Measurements from ENCODE around the gene TAX1BP1.

The TAX1BP1 gene

DNA sequence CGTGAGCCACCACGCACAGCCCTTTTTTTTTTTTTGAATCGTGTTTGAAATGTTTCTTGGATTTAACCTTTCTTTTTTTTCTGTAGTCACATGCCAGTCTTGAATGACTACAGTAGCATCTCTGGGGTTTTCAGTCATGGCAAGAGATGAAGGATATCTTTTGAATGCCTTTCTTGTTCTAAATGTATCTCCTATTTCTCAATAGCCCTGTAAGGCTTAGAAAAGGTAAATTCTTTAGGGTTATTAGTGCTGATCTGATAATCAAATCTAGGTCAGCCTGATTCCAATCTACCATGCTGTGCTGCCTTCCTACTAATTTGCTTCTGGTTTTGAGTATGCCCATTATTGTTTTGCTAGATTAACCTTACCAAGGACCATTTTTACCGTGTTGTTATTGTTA, 70.2 kb downstream of the TAX1BP1 start:
- Histone ChIP-seq H3K9ac (no peak overlapping the region), H3K27ac (no peak overlapping the region), H3K36me3 (peaks cover 22 to 68% (median 38%) of the 10 kb centered on the region in 11 experiments; a peak in 21 of 22 replicates), H3K4me3 (no peak overlapping the region), H3K9me3 (replicated peaks in 1 of 11) (no peaks in the 10 kb centered on the region; a peak in 1 of 22 replicates), H3K27me3 (no peaks in the 10 kb centered on the region), H3K4me1 (peaks cover 5 to 13% (median 10%) of the 10 kb centered on the region in 10 experiments), H3K4me2 (no peak overlapping the region), H4K20me1 (peaks cover 0 to 32% (median 0%) of the 10 kb centered on the region in 11 experiments; a peak in 3 of 22 replicates)
- TF ChIP-seq Cebpa-rat (IDR thresholded peaks at IDR 0.05): no peak

GRCh38 chr7:27812706-27813105, 72.7 kb downstream of the TAX1BP1 start:
- H3K9me3 ChIP-seq (replicated peaks in 1 of 11): no peaks in the 10 kb centered on the region; a peak in 1 of 22 replicates
- no peaks in the 10 kb centered on the region for H3K27me3 ChIP-seq
- H3K9ac ChIP-seq: no peak overlapping the region

GRCh38 chr7:27822245-27822644, 82.3 kb downstream of the TAX1BP1 start:
- no peak overlapping the region for H3K4me2 ChIP-seq
- no peak for TF ChIP-seq Cebpa-rat (IDR thresholded peaks at IDR 0.05)
- no peak overlapping the region for H3K9ac ChIP-seq
- H3K27me3 ChIP-seq: no peaks in the 10 kb centered on the region
- H4K20me1 ChIP-seq: peaks cover 0 to 10% (median 0%) of the 10 kb centered on the region in 11 experiments; a peak in 2 of 22 replicates
- H3K27ac ChIP-seq: no peak overlapping the region
- H3K9me3 ChIP-seq (replicated peaks in 1 of 11): no peaks in the 10 kb centered on the region
- no peak overlapping the region for H3K4me3 ChIP-seq
- H3K36me3 ChIP-seq: peaks cover 32 to 90% (median 58%) of the 10 kb centered on the region in 11 experiments
- H3K4me1 ChIP-seq: 0 out of 20 replicates have a peak, but pooled peaks cover 0 to 5% (median 0%) of the 10 kb centered on the region in 10 experiments

More at GRCh38 chr7:27812706-27813105, 72.7 kb downstream of the TAX1BP1 start:
- Histone ChIP-seq H4K20me1 (peaks cover 0 to 25% (median 0%) of the 10 kb centered on the region in 11 experiments; a peak in 2 of 22 replicates), H3K4me3 (no peak overlapping the region), H3K4me2 (no peak overlapping the region), H3K27ac (no peak overlapping the region), H3K36me3 (peaks cover 28 to 81% (median 52%) of the 10 kb centered on the region in 11 experiments), H3K4me1 (peaks cover 5 to 15% (median 10%) of the 10 kb centered on the region in 10 experiments)
- TF ChIP-seq Cebpa-rat (IDR thresholded peaks at IDR 0.05): no peak

DNA sequence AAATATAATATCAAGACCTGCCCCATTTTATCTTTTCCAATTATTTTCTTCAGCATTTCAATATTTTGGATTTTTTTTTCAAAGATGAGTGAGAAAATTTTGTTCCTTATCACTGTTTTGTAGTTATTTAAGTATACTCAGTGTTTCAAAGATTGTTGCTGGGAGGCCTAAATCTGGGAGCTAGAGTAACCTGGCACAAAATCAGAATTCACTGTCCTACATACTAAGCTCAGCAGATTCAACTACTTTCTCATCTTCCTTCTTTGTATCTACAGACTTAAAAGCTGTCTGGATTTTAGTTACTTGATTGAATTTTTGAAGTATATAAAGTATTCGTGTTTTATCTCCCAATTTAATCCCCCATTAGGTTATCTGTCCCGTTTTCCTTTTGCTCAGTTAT, 85.9 kb downstream of the TAX1BP1 start:
- Histone ChIP-seq H3K4me1 (0 out of 20 replicates have a peak, but pooled peaks cover 0 to 5% (median 0%) of the 10 kb centered on the region in 10 experiments), H3K27me3 (no peaks in the 10 kb centered on the region), H3K9ac (no peak overlapping the region), H3K4me2 (peak overlapping the region in 1 of 11 experiments; percentile 19; a peak in 1 of 22 replicates), H4K20me1 (peaks cover 0 to 27% (median 0%) of the 10 kb centered on the region in 11 experiments; a peak in 2 of 22 replicates), H3K9me3 (replicated peaks in 1 of 11) (no peaks in the 10 kb centered on the region), H3K36me3 (peaks cover 13 to 90% (median 41%) of the 10 kb centered on the region in 11 experiments; a peak in 21 of 22 replicates), H3K27ac (no peak overlapping the region), H3K4me3 (no peak overlapping the region)
- no peak for TF ChIP-seq Cebpa-rat (IDR thresholded peaks at IDR 0.05)

DNA sequence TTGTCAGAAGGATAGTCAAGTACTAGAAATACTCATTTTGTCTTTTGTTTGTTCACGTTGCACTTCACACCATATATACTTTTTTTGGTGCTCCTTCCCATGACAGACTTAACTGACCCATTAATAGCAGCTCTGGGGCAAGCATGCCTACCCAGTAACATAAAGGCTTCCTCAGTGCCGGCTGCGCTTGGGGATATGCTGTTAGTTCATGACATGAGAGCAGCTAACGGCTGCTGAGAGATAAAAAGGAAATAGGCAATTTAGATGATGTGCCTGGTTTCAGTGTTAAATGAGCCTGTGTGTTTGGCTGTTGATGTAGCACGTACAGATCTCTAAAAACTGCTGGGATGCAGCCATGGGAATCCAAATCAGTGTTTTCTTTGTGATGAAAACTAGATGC, 86.4 kb downstream of the TAX1BP1 start:
- H3K4me2 ChIP-seq: peak overlapping the region in 1 of 11 experiments; percentile 19; a peak in 1 of 22 replicates
- H3K9ac ChIP-seq: no peak overlapping the region
- peaks cover 13 to 90% (median 44%) of the 10 kb centered on the region in 11 experiments; a peak in 21 of 22 replicates for H3K36me3 ChIP-seq
- H4K20me1 ChIP-seq: peaks cover 0 to 31% (median 0%) of the 10 kb centered on the region in 11 experiments; a peak in 3 of 22 replicates
- no peaks in the 10 kb centered on the region for H3K27me3 ChIP-seq
- no peaks in the 10 kb centered on the region for H3K9me3 ChIP-seq (replicated peaks in 1 of 11)
- H3K4me1 ChIP-seq: 0 out of 20 replicates have a peak, but pooled peaks cover 0 to 5% (median 0%) of the 10 kb centered on the region in 10 experiments
- no peak overlapping the region for H3K4me3 ChIP-seq
- no peak for TF ChIP-seq Cebpa-rat (IDR thresholded peaks at IDR 0.05)
- no peak overlapping the region for H3K27ac ChIP-seq

- Histone ChIP-seq H3K4me1 (peaks cover 0 to 25% (median 20%) of the 10 kb centered on the region in 10 experiments; a peak in 16 of 20 replicates), H3K27me3 (no peaks in the 10 kb centered on the region), H3K9me3 (replicated peaks in 1 of 11) (0 out of 22 replicates have a peak, but pooled peaks cover 0 to 4% (median 0%) of the 10 kb centered on the region in 11 experiments), H3K4me2 (peak overlapping the region in 9 of 11 experiments; percentile 32 to 64 (median 55); a peak in 18 of 22 replicates), H3K4me3 (no peak overlapping the region), H3K36me3 (peaks cover 27 to 100% (median 64%) of the 10 kb centered on the region in 11 experiments), H3K27ac (0 out of 22 replicates have a peak overlapping the region, but pooled peaks of 1 of the 11 experiments have one; percentile 8), H4K20me1 (peaks cover 0 to 35% (median 0%) of the 10 kb centered on the region in 11 experiments; a peak in 4 of 22 replicates), H3K9ac (no peak overlapping the region)
- no peak for TF ChIP-seq Cebpa-rat (IDR thresholded peaks at IDR 0.05)
Measured at GRCh38 chr7:27834179-27834921, 94.4 kb downstream of the TAX1BP1 start.

DNA sequence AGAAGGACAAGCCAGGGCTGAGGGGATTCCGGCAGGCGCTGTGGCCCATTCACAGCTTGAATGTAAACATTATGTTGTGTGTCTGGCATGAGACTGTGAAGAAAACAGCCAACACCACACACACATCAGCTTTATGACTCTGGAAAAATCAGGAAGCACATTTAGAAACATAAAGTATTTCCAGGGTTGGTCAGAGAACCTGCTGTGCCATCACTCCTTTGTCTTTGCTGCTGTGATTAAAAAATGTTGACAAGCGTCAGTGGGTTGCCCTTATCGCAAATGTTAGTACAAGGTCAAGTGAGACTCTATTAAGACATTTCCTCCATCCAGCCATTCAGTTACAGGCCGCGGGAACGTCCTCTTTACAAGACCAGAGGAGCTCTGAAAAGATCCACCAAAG, 95.4 kb downstream of the TAX1BP1 start:
- Histone ChIP-seq H3K36me3 (peaks cover 27 to 100% (median 75%) of the 10 kb centered on the region in 11 experiments), H3K4me1 (peaks cover 4 to 35% (median 30%) of the 10 kb centered on the region in 10 experiments; a peak in 16 of 20 replicates), H3K4me3 (no peak overlapping the region), H3K27me3 (no peaks in the 10 kb centered on the region), H4K20me1 (peaks cover 0 to 29% (median 0%) of the 10 kb centered on the region in 11 experiments; a peak in 7 of 22 replicates), H3K4me2 (no peak overlapping the region), H3K27ac (no peak overlapping the region), H3K9me3 (replicated peaks in 1 of 11) (0 out of 22 replicates have a peak, but pooled peaks cover 0 to 4% (median 0%) of the 10 kb centered on the region in 11 experiments), H3K9ac (no peak overlapping the region)
- TF ChIP-seq Cebpa-rat (IDR thresholded peaks at IDR 0.05): no peak

DNA sequence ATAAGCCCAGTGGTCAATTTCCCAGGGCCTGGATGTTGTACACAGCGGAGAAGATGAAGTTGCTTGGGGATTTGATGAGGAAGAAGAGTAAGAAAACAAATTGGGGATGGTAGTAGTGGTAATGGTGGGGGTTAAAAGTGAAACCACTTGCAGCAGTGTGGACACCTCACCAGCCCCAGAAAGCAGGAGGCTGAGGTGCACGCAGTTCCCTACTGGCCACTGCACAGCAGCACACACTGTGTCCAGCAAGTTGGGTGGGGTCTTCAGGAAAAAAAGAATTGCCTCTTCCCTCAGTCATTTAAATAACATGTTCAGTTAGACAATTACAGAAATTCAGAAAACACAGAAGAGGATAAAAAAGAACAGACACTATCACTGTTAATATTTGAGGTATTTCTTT, 96.6 kb downstream of the TAX1BP1 start:
- Histone ChIP-seq H3K4me2 (no peak overlapping the region), H3K36me3 (peaks cover 23 to 97% (median 80%) of the 10 kb centered on the region in 11 experiments), H3K27me3 (no peaks in the 10 kb centered on the region), H3K4me1 (peaks cover 7 to 46% (median 41%) of the 10 kb centered on the region in 10 experiments; a peak in 16 of 20 replicates), H4K20me1 (peaks cover 0 to 18% (median 0%) of the 10 kb centered on the region in 11 experiments; a peak in 7 of 22 replicates), H3K9ac (no peak overlapping the region), H3K27ac (no peak overlapping the region), H3K4me3 (no peak overlapping the region), H3K9me3 (replicated peaks in 1 of 11) (0 out of 22 replicates have a peak, but pooled peaks cover 0 to 4% (median 0%) of the 10 kb centered on the region in 11 experiments)
- TF ChIP-seq Cebpa-rat (IDR thresholded peaks at IDR 0.05): no peak
